ENCODE measurements around the gene TMEM117. TPM values are rescaled to one million over a fixed set of nuclear protein-coding genes. Genes with fewer than 3 reads are reported as not detected.

Gene TMEM117
- total RNA-seq, 4 donors from 2014 or later, result 16.9 to 24.9 (median 21.1) TPM

GRCh38 chr12:44387581-44387980 is 551.7 kb downstream of the TMEM117 start:
- H3K36me3 ChIP-seq, result peaks cover 0 to 7% (median 0%) of the 10 kb centered on the region in 3 donors
- H3K27ac ChIP-seq, result no peak overlapping the region
- DNase-seq (ENCODE audit: low spot score in 2 of 2), result no peak
- no peaks in the 10 kb centered on the region for H3K4me1 ChIP-seq
- H3K9me3 ChIP-seq, result no peaks in the 10 kb centered on the region
- no peak overlapping the region for H3K4me3 ChIP-seq
- no peaks in the 10 kb centered on the region for H3K27me3 ChIP-seq
- TF ChIP-seq POLR2A (IDR thresholded peaks at IDR 0.05), result no peak
- no peak for TF ChIP-seq CTCF (IDR thresholded peaks at IDR 0.05)
- no peak for TF ChIP-seq EP300 (IDR thresholded peaks at IDR 0.05)

- H3K27me3 ChIP-seq, result no peaks in the 10 kb centered on the region
- H3K36me3 ChIP-seq, result peaks cover 0 to 7% (median 0%) of the 10 kb centered on the region in 3 donors
- TF ChIP-seq CTCF (IDR thresholded peaks at IDR 0.05) (no peak), POLR2A (IDR thresholded peaks at IDR 0.05) (no peak), EP300 (IDR thresholded peaks at IDR 0.05) (no peak)
- no peaks in the 10 kb centered on the region for H3K9me3 ChIP-seq
- DNase-seq (ENCODE audit: low spot score in 2 of 2), result no peak
- no peaks in the 10 kb centered on the region for H3K4me1 ChIP-seq
- H3K4me3 ChIP-seq, result no peak overlapping the region
- WGBS, 2 donors, result 92% methylated on average over 2 of the region's 2 CpGs
- H3K27ac ChIP-seq, result no peak overlapping the region
Measured at GRCh38 chr12:44389038-44389437, 553.2 kb downstream of the TMEM117 start.

GRCh38 chr12:44389896-44390295 is 554.0 kb downstream of the TMEM117 start:
- Histone ChIP-seq H3K4me1 (no peaks in the 10 kb centered on the region), H3K36me3 (peaks cover 0 to 7% (median 0%) of the 10 kb centered on the region in 3 donors), H3K4me3 (no peak overlapping the region), H3K9me3 (no peaks in the 10 kb centered on the region), H3K27ac (no peak overlapping the region), H3K27me3 (no peaks in the 10 kb centered on the region)
- no peak for DNase-seq (ENCODE audit: low spot score in 2 of 2)
- TF ChIP-seq CTCF (IDR thresholded peaks at IDR 0.05), result no peak
- TF ChIP-seq EP300 (IDR thresholded peaks at IDR 0.05), result no peak
- TF ChIP-seq POLR2A (IDR thresholded peaks at IDR 0.05), result no peak
- WGBS, 2 donors, result 33 to 44% methylated on average over 1 of the region's 1 CpG

GRCh38 chr12:44397631-44398030 is 561.8 kb downstream of the TMEM117 start:
- H3K4me1 ChIP-seq, result no peaks in the 10 kb centered on the region
- TF ChIP-seq POLR2A (IDR thresholded peaks at IDR 0.05) (no peak), EP300 (IDR thresholded peaks at IDR 0.05) (no peak), CTCF (IDR thresholded peaks at IDR 0.05) (no peak)
- 65 to 69% methylated on average over 3 of the region's 3 CpGs for WGBS, 2 donors
- no peaks in the 10 kb centered on the region for H3K27me3 ChIP-seq
- H3K9me3 ChIP-seq, result no peaks in the 10 kb centered on the region
- no peak overlapping the region for H3K27ac ChIP-seq
- no peak overlapping the region for H3K4me3 ChIP-seq
- H3K36me3 ChIP-seq, result no peaks in the 10 kb centered on the region
- DNase-seq (ENCODE audit: low spot score in 2 of 2), result no peak

GRCh38 chr12:44403185-44403584 is 567.3 kb downstream of the TMEM117 start:
- H3K9me3 ChIP-seq, result no peaks in the 10 kb centered on the region
- TF ChIP-seq CTCF (IDR thresholded peaks at IDR 0.05) (no peak), POLR2A (IDR thresholded peaks at IDR 0.05) (no peak), EP300 (IDR thresholded peaks at IDR 0.05) (no peak)
- WGBS, 2 donors, result 65 to 77% methylated on average over 2 of the region's 2 CpGs
- no peaks in the 10 kb centered on the region for H3K27me3 ChIP-seq
- no peaks in the 10 kb centered on the region for H3K36me3 ChIP-seq
- H3K4me1 ChIP-seq, result no peaks in the 10 kb centered on the region
- no peak overlapping the region for H3K4me3 ChIP-seq
- no peak overlapping the region for H3K27ac ChIP-seq
- no peak for DNase-seq (ENCODE audit: low spot score in 2 of 2)

Data from tibial nerve (tissue), 4 donors.